Osteoblast (primary cell): ENCODE measurements around the gene STARD4. TPM values are rescaled to one million over a fixed set of nuclear protein-coding genes. Genes with fewer than 3 reads are reported as not detected.

ENCODE experiments used
- DNase-seq: peaks from one replicate; pipeline ENCODE4 v3.0.0; 2011; ENCODE audit warnings: low spot score, mixed read lengths; ENCODE audit not compliant: insufficient read length; ENCODE audit errors: missing footprints
- H2AFZ ChIP-seq: 2 replicates; pipeline ENCODE4 v1.6.0; 2011; ENCODE audit warnings: mild to moderate bottlenecking, low read length
- H3K27ac ChIP-seq: 2 replicates; pipeline ENCODE4 v1.5.1; 2011; ENCODE audit warnings: mild to moderate bottlenecking, low read depth, low read length, moderate library complexity
- H3K27me3 ChIP-seq: 2 replicates; pipeline ENCODE4 v1.6.0; 2012; ENCODE audit warnings: mild to moderate bottlenecking, control low read depth, inconsistent platforms, low read length, moderate library complexity; ENCODE audit not compliant: insufficient read depth
- H3K36me3 ChIP-seq: 2 replicates; pipeline ENCODE4 v1.5.1; 2011; ENCODE audit warnings: mild to moderate bottlenecking, low read length, control low read depth, moderate library complexity; ENCODE audit not compliant: insufficient read depth
- H3K4me1 ChIP-seq: 2 replicates; pipeline ENCODE4 v1.5.1; 2011; ENCODE audit warnings: mild to moderate bottlenecking, low read length, control low read depth, moderate library complexity; ENCODE audit not compliant: insufficient read depth
- H3K4me2 ChIP-seq: 2 replicates; pipeline ENCODE4 v1.6.0; 2011; ENCODE audit warnings: mild to moderate bottlenecking, low read length; ENCODE audit not compliant: insufficient read depth
- H3K4me3 ChIP-seq: fragments of 200-600 bp; sonication (generic); 3 replicates; pipeline ENCODE4 v1.5.1; 2012; ENCODE audit warnings: mild to moderate bottlenecking, low read length, inconsistent platforms; ENCODE audit not compliant: insufficient read depth
- H3K79me2 ChIP-seq: 2 replicates; pipeline ENCODE4 v1.6.0; 2012; ENCODE audit warnings: mild to moderate bottlenecking, low read length, control low read depth, inconsistent platforms; ENCODE audit not compliant: insufficient read depth
- H3K9me3 ChIP-seq: 2 replicates; pipeline ENCODE4 v1.5.1; 2011; ENCODE audit warnings: low read depth, low read length, control low read depth
- H4K20me1 ChIP-seq: 2 replicates; pipeline ENCODE4 v1.6.0; 2012; ENCODE audit warnings: mild to moderate bottlenecking, low read length, control low read depth; ENCODE audit not compliant: insufficient read depth
- total RNA-seq: library from RNA; depleted of rRNA; stranded (reverse); fragments of >200 nt; gene quantifications from 2 replicates; pipeline ENCODE4 v1.2.3, GENCODE V29; 2012
- TF ChIP-seq, protein P1 (sequence below): IDR thresholded peaks from 2 replicates; pipeline ENCODE4 v1.5.1; 2011; ENCODE audit warnings: mild to moderate bottlenecking, low read depth, low read length, moderate library complexity; ENCODE audit errors: extremely low read depth

Gene STARD4
- total RNA-seq, 1 donor = 106 TPM

DNA sequence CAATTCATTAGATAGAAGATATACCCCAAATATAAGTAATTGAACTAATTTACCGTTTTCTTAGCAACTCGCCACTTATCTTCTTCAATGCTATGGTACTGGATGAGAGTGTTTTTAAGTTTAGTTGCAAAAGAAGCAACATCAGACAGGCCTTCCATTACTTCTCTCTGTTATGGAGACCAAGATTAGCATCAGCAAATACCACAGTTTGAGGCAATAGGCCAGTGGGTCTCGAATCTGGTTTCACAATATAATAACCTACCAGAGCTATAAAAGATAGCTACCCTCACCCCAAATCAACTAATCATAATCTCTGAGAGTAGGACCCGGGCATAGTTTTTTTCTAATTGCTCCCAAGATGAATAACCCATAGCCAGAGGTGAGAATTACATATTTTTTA is 5.1 kb downstream of the STARD4 start:
- H3K36me3 ChIP-seq = peaks cover 4% of the 10 kb centered on the region
- no peak overlapping the region for H2AFZ ChIP-seq
- no peak overlapping the region for H3K4me2 ChIP-seq
- no peak for DNase-seq
- H3K4me3 ChIP-seq = no peak overlapping the region
- TF ChIP-seq, protein P1, sequence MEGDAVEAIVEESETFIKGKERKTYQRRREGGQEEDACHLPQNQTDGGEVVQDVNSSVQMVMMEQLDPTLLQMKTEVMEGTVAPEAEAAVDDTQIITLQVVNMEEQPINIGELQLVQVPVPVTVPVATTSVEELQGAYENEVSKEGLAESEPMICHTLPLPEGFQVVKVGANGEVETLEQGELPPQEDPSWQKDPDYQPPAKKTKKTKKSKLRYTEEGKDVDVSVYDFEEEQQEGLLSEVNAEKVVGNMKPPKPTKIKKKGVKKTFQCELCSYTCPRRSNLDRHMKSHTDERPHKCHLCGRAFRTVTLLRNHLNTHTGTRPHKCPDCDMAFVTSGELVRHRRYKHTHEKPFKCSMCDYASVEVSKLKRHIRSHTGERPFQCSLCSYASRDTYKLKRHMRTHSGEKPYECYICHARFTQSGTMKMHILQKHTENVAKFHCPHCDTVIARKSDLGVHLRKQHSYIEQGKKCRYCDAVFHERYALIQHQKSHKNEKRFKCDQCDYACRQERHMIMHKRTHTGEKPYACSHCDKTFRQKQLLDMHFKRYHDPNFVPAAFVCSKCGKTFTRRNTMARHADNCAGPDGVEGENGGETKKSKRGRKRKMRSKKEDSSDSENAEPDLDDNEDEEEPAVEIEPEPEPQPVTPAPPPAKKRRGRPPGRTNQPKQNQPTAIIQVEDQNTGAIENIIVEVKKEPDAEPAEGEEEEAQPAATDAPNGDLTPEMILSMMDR = no peak
- no peak overlapping the region for H3K27ac ChIP-seq
- H3K4me1 ChIP-seq = peaks cover 8% of the 10 kb centered on the region
- H3K79me2 ChIP-seq = peaks cover 67% of the 10 kb centered on the region
- H3K27me3 ChIP-seq = no peaks in the 10 kb centered on the region
- no peaks in the 10 kb centered on the region for H4K20me1 ChIP-seq
- no peaks in the 10 kb centered on the region for H3K9me3 ChIP-seq

DNA sequence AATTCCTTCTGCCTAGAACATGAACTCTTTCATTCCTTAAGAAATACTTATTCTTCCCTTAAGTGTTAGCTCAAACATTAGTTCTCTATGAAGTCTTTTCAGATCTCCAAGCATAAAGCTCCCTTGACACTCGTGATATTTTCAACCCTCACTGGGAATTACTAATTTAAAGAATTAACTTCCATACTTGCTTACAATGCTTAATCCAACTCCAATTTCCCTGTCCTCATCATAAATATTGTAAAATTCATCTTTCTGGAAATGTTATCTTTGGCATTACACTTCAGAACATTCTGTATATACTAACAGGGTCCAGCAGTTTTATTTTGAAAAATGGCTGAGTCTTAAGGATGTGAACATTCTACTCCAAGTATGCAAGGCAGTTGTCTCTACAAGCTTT is 7.2 kb downstream of the STARD4 start:
- TF ChIP-seq, protein P1 = no peak
- peaks cover 5% of the 10 kb centered on the region for H3K4me1 ChIP-seq
- H2AFZ ChIP-seq = no peak overlapping the region
- no peak for DNase-seq
- H3K79me2 ChIP-seq = peaks cover 53% of the 10 kb centered on the region
- no peak overlapping the region for H3K27ac ChIP-seq
- no peaks in the 10 kb centered on the region for H3K27me3 ChIP-seq
- no peaks in the 10 kb centered on the region for H3K9me3 ChIP-seq
- no peaks in the 10 kb centered on the region for H4K20me1 ChIP-seq
- H3K4me3 ChIP-seq = no peak overlapping the region
- no peak overlapping the region for H3K4me2 ChIP-seq
- peaks cover 17% of the 10 kb centered on the region for H3K36me3 ChIP-seq

DNA sequence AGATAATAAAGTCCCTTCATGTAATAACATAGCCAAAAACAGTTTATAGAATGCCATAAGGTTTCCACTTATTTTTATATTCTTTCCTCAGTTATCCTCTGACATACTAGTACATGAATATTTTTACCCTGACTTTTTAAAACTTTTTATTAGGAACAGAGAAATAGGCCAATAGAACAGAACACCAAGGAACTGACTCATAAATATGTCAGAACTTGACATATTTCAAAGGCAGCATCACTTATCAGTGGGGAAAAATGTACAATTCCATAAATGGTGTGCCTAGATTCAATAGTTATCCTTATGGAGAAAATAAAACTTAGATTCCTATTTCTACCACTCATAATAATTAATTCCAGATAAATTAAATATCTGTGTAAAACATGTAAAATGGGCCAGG is 9.4 kb downstream of the STARD4 start:
- Histone ChIP-seq H2AFZ (no peak overlapping the region), H3K79me2 (peaks cover 32% of the 10 kb centered on the region), H3K27ac (peak overlapping the region; percentile 21), H3K9me3 (no peaks in the 10 kb centered on the region), H3K4me3 (no peak overlapping the region), H3K27me3 (no peaks in the 10 kb centered on the region), H3K36me3 (peaks cover 34% of the 10 kb centered on the region), H4K20me1 (no peaks in the 10 kb centered on the region), H3K4me1 (peaks cover 8% of the 10 kb centered on the region), H3K4me2 (no peak overlapping the region)
- TF ChIP-seq, protein P1 = no peak
- no peak for DNase-seq

DNA sequence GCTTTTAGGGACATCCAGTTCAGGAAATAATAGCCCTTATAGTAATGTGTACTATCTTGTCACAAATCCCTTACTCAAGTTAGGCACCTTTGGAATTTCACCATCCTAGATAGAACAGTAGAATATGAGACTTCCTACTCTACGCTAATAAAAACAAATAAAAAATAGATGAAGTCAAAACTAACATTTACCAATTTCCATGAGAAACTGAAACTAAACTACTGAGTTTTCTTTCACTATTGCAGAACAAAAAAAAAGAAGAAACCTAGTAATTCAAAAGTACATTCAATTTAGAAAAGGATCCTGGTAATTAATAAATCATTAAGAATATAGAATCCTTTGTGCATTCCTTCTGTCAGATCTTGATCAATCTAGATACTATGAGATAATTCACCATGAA is 14.0 kb downstream of the STARD4 start:
- H3K4me1 ChIP-seq = peaks cover 6% of the 10 kb centered on the region
- TF ChIP-seq, protein P1 = no peak
- H4K20me1 ChIP-seq = no peaks in the 10 kb centered on the region
- H3K27me3 ChIP-seq = no peaks in the 10 kb centered on the region
- no peak for DNase-seq
- peaks cover 37% of the 10 kb centered on the region for H3K36me3 ChIP-seq
- H3K79me2 ChIP-seq = peaks cover 8% of the 10 kb centered on the region
- H2AFZ ChIP-seq = peak overlapping the region; percentile 23
- H3K4me2 ChIP-seq = peak overlapping the region; percentile 51
- H3K4me3 ChIP-seq = no peak overlapping the region
- no peaks in the 10 kb centered on the region for H3K9me3 ChIP-seq
- no peak overlapping the region for H3K27ac ChIP-seq
